DMS153 treated with DMSO at 0.1 percent for 48 hours (cell line): ENCODE measurements around the gene RABGAP1L.

Source experiments
- DNase-seq: peaks from one replicate; lab custom pipeline; 2025; ENCODE audit not compliant: unreplicated experiment; lab: John Stamatoyannopoulos, UW

The RABGAP1L gene

DNA sequence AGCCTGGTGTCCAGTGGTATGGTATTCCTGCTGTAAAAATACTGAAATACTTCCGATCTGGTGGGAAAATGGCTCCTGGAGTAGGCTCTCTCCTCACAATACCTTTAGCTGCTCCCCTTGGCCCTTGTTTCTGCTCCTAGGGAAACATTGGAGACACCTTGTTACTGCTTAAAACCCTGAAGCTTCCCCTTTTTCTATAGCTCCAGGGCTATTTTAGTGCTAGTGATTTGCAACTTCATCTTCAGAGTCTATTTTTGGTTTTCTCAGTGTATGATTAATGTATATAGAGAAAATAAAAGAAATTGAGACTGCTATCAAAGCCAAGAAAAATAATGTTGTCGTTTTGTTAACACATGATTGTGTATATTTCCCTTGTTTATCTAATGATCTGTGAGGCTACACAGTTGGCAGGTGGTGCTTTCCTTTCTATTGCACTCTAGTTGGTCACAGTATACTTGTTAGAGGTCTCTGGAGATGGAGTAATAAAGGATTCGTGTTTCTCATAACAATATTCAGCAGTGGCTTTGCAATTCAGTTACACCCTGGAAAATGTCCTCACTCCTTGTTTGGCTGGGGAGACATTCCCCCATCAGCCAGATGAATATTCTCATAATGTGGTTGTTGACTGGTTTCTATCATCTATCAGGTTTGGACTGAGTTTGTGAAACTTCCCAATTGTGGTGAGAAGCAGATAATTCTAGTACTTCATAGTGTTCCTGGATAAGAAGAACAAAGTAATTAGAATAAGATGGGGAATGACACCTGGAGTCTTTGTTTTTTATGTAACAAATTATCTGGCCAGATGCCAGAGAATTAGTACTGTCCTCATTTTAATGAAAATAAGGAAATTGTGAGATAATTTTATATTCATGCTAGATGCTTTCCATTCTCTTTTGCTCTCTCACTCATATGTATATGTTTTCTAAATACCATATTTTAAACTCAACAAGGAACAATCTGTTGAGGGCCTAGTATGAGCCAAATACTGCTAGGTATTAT is 795.6 kb downstream of the RABGAP1L start:
- DNase-seq: peak; percentile 95

DNA sequence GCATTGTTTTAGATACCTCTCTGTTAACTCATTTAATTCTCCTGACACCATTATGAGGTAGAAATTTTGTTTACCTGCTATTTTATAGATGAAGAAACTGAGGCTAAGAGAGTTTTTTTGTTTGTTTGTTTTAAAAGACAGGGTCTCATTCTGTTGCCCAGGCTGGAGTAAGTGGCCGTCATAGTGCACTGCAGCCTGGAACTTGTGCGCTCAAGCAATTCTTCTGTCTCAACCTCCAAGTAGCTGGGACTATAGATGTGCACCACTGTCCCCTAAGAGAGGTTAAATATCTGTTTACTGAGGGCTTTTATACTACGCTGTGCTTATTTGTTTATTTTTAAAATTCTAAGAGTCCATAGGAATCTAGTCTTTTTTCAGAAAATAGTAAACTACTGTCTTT is 796.8 kb downstream of the RABGAP1L start:
- no peak for DNase-seq

DNA sequence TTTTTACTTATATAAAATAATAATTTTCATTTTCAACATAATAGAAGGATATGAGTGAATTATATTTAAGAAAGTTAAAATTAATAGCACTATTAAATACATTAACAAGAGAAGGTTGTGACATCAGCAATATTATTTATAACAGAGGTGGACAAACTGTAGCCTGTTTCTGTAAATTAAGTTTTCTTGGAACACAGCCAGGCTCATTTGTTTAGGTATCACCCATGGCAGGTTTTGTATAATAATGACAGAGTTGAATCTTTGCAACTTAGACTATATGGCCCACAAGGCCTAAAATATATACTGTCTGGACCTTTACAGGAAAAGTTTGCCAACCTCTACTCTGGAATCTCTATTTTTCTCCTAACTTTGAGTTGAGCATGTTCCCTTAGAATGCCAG is 797.7 kb downstream of the RABGAP1L start:
- DNase-seq: no peak

DNA sequence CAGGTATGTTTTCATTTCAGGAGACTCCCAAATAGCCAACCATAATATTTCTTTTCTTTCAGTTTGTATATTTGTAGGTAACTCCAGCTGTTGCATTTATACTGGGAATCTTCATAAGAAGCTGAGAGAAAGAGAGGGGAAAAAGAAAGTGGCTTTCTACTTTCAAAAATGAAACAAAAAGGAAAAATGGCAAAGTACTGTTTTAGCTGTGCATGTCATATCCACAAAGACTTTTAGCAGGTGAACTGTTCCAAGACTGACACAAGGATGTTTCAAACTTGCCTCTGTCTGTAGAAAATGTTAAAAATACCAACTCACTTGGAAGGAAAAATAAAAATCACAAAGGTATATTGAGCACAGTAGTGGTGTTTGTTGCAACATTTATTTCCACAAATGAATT is 798.5 kb downstream of the RABGAP1L start:
- no peak for DNase-seq

DNA sequence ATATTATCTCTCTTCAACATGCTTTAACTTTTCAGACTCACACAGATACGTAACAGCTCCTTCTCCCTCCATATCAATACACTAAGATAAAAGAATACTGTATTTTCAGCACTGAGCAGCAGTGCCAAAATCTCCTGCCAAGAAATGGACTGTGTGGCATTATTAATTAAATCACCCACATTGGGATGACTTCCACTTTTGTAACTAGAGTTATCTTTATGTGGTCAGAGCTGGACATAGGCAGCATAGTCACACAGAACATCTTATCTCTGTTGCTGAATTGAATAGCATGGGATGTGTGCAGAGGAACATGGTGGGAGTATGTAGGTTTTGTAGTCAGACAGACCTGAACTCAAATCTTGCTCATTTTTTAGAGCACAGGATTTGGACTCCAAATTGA is 799.1 kb downstream of the RABGAP1L start:
- no peak for DNase-seq

DNA sequence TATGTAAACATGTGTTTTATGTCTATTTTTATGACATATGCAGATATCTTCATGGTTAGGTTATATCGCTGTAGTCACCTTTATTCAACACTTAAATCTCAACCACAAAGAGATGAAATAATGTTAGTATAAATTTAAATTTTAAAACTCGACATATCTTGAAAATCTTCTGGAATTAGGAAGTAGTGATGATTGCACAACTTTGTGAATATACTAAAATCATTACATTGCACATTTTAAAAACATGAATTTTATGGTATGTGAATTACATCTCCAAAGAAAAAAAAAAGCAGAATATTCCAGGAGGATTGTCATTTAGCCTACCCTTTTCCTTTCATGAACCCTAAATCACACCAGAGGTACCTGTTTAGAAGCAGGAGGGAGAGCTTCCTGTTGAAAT is 801.0 kb downstream of the RABGAP1L start:
- no peak for DNase-seq

DNA sequence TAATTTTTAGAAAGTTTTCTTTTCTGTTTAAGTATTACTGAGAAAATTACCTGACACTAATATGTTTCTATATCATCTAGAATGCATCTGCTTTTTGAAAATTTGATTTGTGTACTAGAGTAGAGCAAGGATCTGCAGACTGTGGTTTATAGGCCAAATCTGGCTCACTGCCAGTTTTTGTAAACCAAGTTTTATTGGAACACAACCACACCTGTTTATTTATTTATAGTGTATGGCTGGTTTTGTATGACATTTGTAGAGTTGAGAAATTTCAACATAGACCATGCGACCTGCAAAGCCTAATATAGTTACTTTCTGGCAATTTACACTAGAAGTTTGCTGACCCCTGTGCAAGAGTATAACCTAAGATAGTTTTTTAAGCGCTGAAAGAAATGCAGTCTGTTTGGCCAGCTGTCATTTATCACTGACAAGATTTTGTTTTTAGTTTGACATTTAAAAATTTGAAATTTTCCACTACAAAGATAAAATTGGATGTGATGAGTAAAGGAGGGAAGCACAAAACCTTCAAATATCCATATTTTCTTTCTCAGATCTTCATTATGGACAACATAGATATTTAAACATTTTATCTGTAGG is 804.3 kb downstream of the RABGAP1L start:
- no peak for DNase-seq

DNA sequence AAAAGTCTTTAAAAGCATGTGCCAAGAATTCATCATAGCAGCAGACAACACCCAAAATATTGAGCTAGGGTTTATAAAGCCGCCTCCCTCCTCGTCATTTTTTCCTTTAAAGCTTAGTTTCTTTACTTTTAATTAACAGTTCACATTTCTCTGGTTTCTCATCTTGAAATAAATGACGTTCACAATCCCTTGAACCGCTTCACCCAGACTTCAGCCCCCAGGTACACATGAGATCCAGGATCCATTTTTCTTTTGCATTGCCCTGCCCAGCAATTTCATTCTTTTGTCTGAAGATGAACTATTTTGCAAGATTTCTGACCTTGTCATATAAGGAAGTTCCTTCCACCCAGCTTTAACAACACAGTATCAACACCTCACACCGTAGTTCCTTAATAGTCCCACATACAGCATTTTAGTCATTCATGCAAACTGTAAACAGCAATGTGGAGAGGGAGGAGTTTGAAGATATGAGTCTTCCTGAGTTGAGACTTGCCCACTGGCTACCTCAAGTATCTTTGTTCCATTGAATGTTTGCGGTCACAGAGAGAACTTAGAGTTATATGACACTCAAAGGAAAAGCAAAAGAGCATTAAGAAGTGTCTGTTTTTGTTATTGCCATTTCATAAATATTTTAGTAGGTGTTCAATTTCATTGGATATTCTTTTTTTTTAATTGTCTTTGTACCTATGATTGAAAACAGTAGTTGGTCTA is 805.1 kb downstream of the RABGAP1L start:
- DNase-seq: no peak

DNA sequence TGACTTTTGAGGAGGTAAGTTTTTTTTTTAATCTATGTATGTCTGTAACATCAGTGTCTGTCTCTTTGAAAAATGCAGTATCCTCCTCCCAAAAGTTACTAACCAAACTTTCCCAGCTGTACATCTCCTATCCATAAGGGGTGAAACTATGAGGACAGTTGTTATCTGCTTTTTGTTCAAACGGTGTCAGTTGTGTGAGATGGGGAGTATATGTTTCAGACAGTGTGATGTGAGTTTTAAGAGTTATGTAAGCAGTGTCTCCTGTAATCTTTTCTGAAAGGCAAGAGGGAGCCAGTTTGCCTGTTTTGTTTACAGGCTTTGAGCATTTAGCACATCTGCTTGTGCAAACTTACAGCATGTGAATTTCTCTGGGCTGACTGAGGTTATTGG is 805.6 kb downstream of the RABGAP1L start:
- DNase-seq: no peak

DNA sequence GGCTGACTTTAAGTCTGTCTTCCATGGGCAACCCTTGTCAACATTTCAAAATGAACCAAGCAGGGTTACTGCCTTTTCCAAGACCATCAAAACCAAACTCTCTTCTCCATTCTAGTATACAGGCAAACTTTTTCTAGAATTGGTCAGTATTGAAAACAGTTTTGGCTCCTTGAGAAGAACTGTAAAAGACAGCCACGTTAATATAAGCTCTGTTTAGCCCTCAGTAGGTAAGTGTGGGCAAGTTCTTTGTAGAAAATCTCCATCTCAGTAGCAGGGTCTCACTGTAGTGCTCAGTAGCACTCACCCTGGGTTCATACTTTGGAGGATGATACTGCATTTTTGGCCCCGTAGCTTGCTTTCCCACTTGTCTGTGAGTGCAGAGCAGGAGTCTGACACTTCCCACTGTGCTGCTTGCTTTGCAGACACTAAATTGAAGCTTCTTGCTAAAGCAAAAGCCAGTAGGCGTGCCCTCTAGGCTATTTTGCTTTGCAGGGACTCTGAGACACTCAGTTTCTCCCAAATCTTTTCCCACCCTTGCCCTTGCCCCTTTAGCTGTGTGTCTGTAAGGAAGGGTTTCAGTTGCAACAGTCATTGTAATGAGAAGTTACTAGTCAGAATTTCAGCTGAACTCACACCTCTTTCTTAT is 806.2 kb downstream of the RABGAP1L start:
- DNase-seq: no peak

DNA sequence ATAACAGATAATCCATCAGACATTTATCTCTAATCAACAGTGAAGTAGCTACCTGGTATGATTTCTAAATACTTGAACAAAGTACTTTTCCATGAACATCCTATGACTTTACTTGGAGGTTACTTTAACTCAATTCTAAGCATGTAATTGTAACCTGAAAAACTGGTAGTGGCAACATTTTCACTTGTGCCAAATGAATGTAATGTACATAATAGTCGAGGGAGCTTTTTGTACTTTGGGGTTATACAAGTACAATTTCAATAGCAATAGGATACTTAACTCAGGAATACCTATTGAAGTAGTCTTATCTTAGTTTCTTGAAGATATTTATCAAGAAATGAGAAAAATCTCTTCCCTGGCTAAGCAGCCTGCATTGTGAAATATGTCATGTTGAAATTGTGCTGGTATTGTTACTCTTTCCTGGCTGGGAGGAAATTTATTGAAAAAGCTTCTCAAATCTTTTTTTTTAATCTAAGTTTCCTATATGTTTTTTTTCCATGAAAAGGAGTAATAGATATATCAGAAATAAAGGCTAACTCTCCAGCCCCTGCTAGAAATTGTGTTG is 806.8 kb downstream of the RABGAP1L start:
- DNase-seq: no peak

DNA sequence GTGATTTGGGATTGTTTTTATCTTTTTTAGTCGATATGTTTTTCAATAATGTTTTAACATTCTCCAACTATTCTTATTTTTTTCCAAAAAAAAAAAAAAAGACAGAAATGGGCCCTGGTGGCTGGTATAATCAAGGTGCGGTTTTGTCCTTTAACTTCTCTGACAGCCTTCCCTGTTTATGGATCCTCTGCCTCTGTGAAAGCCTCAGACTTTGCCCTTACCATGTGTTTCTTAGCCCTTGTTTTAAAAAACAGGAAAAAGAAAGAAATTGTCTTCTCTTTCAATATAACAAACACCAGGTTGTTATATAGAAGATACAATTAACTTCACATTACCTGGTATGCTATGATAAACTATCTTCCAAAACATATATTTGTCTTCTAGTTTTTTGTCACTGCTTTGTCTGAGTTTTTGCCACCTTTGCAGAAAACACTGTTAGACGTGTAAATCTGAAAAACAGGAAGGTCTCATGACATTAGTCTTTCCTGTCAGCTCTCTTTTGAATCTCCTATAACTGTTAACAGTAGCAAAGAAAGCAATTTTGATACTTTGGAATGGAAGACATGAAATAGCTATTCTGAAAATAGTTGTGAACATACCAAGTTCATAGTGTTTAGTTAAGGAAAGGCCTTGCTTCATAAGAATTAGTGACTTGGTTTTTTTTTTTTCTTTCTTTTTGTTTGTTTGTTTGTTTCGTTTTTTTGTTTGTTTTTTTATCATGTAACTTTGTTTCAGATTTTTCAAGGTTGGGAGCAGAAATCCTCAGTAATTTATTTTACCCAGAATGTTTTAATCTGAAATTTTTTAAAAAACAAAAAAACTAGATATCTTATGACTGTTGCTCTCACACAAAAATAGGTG is 808.8 kb downstream of the RABGAP1L start:
- no peak for DNase-seq

DNA sequence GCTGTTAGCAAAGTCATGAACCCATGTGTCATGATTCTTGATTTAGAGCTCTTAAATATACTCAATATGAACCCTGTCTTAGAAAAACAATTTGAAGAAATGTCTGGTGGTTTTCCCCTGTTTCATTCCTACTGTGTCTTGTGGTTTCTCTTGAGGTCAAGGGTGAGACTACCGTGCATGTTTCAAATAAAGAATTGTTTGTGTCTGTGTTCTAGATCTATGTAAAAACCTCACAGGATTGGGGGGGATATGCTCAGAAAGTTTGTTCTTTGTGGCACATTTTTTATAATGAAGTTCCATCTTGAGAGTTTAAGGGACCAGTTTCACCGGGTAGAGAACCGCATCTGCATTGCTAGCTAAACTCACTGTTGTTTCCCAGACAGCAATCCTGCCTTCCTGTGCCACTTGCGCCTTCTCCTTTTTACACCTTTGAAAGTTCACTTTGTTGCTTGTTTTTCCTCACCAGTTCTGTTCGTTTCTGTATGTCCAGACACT is 809.5 kb downstream of the RABGAP1L start:
- DNase-seq: no peak

DNA sequence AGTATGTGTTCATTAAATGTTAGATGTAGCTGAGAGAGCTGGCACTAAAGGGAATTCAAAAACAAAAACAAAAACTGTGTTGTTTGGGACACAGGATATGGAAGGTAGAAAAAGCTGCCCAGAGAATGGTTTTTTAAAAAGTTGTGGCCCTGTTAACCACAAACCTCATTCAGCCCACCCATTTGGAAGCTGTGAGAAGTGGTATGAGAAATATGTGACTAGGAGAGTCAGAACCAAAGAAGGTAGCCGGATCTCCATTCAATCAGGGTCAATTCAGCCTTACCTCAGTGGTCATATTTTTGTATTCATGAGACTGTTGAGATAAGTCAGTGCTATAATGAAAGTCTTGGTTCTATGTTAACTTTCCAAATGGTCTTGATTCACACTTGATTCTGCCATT is 810.7 kb downstream of the RABGAP1L start:
- no peak for DNase-seq

DNA sequence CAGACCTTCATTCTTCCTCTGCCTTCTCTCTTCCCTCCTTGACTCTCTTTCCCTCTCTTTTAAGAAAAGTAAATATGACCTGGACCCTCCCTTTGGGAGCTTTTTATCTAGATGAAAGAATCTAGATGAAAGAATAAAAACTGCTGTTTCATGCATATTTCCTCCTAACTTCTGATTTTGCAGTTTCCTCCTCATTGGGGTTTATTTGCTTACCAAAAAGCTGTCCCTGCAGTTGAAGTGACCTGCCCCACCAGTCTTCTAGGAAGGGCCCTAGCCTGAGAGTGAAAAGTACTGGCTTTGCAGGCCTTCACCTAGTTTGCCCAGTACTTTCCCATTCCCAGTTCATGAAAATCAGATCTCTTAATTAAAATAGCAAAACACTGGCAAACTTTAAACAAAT is 812.1 kb downstream of the RABGAP1L start:
- DNase-seq: no peak

DNA sequence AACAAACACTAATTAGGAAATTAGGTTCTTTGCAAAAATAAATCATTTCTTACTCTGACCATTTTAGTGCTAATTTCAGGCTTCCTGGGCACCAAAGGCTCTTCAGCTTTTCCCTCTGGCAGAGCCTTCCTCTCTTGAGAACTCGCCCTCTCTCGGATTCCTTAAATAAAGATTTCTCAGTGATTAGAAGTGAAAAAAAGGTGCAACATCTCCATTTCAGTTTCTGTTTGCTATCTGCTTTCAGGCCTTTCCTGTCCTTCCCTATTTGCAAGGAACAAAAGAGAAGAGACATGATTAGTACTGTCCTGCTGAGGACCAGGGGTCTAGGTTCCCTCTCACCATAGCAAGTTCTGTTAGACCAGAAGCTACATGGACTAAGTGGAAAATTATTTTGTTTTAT is 812.6 kb downstream of the RABGAP1L start:
- DNase-seq: no peak

DNA sequence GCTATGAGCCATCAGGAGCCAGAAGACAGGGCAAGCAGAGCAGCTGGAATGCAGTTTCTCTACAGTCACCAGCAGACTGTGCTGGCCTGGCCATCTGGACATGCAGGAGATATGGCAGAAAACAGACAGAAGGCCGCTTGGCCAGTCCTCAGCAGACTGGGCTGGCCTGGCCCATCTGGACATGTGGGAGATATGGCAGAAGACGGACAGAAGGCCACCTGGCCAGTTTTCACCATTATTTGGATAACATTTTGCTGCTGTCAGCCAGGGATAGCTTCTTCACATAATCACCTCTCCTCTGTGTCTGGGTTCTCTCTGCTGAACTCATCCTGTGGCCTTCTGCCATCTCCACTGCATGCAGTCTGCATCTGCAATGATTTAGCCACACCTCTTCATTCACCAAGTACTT is 815.4 kb downstream of the RABGAP1L start:
- DNase-seq: no peak

DNA sequence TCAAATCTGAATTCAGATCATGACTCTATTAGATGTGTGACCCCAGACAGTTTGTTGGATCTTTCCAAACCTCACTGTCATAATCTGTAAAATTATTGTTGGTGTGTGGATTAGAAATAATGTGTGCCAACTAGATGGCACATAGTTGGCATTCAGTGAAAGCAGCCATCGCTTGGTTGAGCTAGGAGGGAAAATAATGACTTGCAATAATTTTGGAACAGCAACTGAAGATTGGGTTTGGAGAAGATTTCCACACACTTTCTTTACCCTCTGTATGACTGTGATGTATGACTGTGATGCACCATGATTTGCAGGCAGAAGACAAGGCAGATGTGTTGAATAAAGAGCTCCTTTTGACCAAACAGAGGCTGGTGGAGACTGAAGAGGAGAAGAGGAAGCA is 816.4 kb downstream of the RABGAP1L start:
- no peak for DNase-seq

DNA sequence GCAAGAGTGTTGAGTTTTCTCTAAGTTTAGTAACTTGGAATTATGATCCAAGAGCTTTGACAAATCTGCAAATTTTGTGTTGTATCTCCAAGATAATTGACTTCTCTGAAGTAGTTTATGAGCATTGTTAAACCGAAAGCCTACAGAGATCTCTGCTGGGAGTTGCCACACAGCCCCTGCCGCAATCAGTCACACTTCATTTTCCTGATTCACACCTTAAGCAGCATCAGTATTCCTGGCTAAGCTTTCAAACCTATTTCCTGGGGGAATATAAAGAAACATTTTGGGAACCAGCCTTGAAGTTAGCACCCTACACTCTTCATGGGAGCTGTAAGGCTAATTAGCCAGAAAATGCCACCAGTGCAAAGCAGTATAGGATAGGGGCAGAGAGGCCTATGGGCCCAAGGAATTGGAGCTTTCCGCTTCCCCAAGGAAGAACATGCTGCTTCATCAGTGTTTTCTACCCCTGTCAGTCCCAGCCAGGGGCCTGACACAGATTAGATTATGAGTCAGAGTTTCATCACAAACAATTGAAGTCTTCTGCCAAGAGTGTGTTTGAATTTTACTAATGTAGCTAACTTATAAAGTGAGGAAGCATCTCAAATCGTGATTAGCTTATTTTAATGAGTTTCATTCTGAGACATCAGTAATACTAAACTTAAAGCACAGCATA is 817.3 kb downstream of the RABGAP1L start:
- DNase-seq: no peak
